Measurements from ENCODE around the gene ATP6V1D.
"Not testable (repeated sequence)": the region's sequence is repeated elsewhere in the genome, so short reads cannot be mapped to it uniquely, and the experiment has no call there.

Gene ATP6V1D

DNA sequence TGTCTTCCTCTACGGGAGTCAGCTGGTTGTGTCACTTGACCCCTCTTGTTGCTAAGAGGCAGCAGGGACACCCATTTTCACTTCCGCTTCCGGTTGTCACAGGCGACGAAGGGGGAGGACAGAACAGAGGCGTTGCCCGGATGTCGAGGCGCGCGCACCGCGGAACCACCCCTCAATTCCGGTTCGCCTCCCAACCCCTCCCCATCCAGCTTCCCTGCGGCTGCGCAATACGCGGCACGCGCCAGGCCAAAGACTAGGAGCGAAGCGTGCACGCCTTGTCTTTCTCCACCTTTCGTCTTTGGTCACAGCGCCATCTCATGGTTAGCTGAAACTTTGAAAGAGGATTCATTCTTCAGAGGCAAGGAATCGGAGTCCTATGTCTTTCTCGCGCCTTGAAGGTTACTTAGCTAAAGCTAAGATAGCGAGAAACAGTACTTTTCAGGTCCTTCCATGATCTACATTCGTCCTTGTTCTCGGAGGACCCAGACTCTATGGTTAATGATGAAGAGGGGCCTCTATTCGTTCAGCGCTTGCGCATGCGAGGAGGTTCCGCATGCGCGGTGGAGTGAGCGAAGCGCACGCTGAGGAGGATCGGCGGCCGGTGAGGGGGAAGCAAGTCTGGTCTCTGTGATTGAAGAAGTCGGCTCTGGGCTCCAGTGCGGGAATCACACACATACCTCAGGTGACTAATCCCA lies at the start of gene ATP6V1D, which contains the start of gene EIF2S1:
Gene ATP6V1D, minus strand, starts transcription at position 30 of the 695 bp plus-strand sequence. CDS start 106 bp downstream, outside the sequence.
Gene EIF2S1, plus strand, starts transcription at position 554 of the 695 bp plus-strand sequence. CDS start 4,440 bp downstream, outside the sequence.
- DNase-seq = peak; percentile 100

DNA sequence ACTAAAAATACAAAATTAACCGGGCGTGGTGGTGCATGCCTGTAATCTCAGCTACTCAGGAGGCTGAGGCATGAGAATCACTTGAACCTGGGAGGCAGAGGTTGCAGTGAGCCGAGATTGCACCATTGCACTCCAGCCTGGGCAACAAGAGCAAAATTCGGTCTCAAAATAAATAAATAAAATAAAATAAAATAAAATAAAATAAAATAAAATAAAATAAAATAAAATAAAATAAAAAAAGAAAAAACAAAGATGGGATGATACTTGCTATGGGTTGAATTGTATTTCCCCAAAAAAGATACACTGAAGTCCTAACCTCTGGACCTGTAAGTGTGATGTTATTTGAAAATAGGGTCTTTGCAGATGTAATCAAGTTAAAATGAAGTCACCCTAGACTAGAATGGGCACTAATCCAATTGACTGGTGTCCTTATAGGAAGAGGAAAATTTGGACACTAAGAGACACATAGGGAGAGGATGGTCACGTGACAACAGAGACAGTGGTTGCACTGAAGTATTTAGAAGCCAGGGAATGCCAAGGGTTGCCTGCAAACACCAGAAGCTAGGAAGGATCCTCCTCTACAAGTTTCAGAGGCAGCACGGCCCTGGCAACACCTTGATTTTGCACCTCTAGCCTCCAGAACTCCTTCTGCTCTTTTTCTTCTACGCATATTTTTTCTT lies 48.7 kb upstream of the ATP6V1D start:
- not testable (repeated sequence) for DNase-seq

DNA sequence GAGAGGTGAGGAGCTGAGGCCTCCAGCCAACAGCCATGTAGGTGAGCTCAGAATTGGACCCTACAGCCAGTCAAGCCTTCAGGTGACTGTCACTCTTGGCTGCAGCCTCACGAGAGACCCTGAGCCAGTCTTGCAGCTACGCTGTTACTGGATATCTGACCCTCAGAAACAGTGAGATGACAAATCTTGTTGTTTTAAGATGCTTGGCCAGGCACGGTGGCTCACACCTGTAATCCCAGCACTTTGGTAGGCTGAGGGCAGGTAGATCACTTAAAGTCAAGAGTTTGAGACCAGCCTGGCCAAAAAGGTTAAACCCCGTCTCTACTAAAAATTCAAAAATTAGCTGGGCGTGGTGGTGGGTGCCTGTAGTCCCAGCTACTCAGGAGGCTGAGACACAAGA lies 46.2 kb upstream of the ATP6V1D start:
- no peak for DNase-seq

DNA sequence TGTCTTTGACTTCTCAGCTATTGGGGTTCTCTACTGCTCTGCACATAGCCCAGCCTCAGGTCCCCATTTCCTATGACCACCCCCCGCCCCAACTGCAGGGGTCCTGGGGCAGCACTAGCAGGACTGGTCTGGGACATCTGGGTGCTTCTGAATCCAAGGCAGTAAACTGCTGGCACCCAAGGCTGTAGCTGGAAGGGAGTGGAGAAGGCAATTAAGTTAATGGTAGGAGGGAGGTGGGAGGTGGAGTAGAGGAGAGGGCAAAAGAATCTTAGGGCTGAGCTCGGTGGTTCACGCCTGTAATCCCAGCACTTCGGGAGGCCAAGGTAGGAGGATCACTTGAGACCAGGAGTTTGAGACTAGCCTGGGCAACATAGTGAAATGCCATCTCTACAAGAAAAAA lies 40.8 kb upstream of the ATP6V1D start:
- no peak for DNase-seq

DNA sequence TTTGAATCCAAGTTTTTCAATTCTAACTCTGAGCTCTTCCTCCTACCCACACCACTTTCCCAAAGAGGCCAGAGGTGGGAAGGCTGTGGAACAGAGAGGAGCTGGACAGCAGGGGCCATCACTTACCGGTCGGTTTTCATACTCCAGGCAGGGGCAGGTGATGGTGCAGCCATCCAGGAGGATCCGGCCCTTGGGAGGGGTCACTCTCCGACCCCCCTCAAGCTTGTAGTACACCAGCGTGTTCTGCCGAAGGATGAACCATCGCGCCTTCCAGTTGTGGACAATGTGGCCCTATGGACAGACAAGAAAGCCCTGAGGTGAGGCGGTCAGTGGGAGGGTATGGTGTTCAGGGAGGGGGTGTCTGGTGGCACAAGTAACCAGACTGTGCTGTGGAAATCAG lies 37.9 kb upstream of the ATP6V1D start:
- no peak for DNase-seq

DNA sequence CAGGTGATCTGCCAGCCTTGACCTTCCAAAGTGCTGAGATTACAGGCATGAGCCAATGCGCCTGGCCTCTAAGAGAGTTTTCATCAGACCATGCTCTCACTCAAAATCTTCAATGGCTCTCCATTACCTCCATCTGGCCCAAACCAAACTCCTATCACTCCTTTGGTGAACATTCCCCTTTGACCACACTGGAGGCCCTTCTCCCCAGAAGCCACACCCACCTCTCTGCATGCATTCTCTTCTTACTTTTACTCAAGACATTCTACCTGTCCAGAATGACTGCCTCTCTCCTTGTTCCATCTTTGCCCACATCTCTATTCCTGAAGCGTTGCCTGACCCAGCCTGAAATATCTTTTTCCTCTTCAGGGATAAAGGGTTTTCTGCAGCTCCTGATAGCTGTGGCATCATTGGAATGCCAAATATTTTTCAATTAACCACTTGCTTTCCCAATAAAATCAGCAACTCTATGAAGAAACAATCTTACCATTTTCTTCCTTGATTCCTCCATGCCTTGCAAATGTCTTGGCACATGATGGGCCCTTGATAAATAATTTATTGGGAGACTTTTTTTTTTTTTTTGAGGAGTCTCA lies 36.9 kb upstream of the ATP6V1D start:
- DNase-seq = no peak

DNA sequence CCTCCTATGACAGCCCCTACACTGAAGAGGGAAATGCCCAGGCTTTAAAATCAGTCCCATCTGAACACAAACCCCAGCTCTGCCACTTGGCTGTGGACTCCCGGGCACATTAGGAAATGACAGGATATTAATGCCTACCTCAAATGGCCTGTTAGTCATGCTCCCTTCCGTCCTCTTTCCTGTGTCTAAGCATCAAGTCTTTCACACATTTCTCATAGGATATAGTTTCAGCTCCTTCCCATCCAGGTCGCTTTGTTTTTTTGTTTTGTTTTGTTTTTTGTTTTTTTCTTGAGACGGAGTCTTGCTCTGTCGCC lies 36.2 kb upstream of the ATP6V1D start:
- no peak for DNase-seq

DNA sequence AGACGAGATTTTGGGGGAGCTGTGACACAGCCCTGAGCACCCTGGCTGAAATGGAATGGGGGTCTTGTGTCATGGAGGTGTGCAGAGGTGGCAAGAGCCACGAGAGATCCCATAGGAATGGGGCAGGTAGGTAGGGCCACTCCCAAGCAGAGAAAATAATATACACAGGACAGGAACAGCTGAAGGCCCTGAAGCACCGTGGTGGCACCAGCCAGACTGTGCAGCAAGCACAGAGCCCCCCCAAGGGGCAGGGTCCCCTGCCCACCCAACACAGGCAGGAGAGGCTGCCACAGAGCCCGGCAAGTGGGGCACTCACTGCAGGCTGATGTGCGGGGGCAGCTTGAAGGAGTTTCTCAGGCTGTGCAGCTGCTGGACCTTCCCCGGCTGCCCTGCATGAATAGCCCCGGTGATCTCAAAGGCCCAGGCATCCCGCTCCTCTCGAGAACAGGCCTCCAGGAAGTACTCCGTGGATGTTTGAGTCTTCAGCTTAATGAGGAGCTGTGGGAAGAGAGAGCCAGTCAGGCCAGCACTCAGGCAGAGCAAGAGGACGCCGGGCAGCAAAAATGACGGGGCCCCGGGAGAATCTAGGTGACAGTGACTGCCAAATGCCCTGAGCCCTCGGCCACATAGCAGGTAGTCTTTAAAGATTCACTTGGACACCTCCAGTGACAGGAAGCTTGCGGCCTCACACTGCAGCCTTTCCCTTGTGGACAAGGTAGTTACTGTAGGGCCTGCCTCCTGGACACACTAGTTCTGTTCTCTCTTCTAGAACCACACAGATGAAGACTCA lies 35.7 kb upstream of the ATP6V1D start:
- no peak for DNase-seq

DNA sequence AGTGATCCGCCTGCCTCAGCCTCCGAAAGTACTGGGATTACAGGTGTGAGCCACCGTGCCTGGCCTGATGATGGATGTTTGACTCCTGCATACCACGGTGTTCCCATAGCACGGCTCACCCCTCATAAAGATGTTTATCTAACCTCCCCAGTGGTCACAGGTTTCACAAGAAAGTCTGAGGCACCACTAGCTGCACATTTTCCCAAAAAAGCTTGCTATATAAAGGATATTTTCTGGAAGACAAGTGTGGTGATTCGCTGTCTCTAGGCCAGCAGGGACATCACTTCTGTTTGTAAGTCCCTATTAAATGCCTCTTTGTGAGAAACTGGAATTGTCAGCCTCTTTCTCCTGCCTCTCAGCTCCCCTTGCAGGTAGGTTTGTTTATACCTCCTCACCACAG lies 34.1 kb upstream of the ATP6V1D start:
- no peak for DNase-seq

DNA sequence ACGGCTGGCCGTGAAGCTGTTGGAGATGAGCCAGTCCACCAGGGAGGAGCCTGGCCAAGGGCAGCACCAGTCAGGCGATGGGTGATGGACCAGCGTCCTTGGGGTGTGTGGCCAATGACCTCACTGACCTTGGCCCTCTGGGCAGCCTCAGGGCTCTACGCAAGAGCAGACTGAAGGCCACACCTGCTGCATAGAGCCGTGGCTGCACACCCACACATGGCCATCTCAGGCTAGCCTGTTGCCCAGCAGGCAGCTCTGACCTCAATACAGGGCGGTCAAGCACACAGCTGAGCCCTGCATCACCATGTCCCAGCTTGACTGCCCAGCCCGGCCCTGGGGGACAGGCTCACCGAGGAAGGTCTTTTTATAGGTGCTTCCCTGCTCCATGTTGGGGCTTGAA lies 33.2 kb upstream of the ATP6V1D start:
- DNase-seq = no peak

DNA sequence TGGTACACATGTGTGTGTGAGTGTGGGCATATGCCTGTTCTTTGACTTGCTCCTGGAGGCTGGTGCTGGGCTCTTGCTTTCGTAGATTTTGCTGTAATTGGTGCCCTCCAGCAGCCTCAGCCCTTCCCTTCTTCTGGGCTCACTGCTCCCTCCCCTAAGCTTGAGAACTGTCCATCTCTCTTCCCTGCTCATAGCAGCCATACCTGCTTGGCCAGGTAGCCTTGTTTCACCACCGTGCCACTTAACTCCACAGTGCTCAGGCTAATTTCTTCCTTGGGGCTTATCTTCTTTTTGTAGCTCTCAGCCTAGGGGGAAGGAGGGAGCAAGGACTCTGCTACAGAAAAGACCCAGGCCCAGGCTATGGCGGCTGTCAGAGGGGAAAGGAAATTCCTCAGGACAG lies 32.5 kb upstream of the ATP6V1D start:
- DNase-seq = no peak

DNA sequence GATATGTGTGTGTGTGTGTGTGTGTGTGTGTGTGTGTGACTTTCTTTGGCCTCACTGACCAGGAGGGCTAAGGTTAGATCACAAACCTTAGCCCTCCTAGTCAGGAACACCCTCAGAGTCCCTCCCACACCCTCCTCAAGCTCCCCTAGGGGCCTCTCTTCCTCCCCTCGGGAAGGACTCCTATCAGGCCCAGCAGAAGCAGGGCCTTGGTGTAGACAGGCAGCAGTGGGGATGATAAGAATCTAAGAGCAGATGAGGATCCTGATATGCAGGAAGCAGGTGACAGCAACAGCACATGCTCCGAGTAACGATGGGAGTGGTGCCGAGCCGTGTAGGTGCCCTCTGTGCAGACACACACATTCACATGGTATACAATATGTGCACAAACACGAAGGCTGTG lies 31.7 kb upstream of the ATP6V1D start:
- no peak for DNase-seq

DNA sequence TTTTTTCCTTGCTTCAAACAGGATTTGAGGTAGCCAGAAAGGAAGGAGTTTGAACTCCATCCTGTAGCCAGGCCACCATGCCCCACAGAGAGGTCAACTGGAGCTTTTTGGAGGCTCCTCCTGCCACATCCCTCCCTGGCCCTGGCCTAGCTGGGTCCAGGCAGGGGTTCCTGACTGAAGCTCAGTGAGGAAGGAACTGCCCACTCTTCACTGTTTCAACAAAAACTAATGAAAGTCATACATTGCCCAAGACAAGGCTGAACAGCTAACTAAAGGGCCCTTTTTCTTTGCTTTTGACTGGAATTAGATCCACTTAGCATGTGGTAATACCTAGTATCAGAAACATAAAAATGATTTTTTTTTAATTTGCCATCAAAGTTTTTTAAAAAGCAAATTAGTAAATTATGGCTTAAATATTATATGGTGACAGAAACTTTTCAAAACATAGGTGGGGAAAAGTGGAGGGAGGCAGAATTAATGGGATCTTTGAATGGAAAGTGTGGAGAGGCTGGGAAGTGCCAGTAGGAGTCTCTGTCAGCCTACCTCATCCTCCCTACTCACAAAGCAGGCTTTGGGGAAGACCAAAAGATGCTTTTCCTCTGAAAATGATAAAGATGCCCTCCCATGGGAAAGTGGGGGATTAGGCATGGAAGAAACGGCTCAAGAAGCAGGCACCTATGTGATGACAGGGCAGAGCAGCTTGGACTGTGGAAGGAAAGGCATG lies 30.4 kb upstream of the ATP6V1D start:
- no peak for DNase-seq

DNA sequence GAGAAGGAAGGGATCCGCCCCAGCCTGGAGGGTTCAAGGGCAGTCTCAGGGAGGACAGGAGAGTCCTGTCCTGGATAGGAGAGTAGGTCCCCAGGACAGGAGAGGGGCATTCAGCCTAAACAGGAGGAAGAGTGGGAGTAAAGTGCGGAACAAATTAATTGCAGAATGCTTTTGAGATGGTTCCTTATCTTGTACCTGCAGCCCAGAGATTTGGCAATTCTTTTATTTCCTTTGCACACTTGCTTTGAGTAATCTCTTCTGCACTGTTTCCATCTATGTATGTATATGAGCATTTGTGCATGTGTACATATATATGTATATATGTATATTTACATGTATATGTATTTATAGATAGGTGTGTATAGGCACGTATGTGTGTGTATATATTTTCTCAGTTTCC lies 29.7 kb upstream of the ATP6V1D start:
- DNase-seq = no peak

DNA sequence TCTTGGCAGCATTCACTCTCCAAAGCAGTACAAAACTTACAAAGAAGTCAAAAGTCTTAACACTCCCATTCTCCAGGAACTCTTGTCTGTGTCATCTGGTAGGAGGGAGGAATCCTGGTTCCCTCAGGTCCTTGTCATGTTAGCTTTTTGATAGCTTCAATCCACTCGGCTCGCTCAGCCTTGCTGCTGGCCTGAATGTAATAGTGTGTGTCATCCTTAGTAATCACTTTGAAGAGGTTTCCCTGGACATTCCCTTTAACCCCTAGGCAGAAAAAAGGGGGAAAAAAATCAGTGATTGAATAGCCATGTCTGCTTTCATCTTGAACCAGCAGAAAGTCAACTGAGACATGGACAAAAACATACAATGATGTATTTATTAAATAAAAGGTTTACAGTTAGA lies 27.6 kb upstream of the ATP6V1D start:
- DNase-seq = no peak

DNA sequence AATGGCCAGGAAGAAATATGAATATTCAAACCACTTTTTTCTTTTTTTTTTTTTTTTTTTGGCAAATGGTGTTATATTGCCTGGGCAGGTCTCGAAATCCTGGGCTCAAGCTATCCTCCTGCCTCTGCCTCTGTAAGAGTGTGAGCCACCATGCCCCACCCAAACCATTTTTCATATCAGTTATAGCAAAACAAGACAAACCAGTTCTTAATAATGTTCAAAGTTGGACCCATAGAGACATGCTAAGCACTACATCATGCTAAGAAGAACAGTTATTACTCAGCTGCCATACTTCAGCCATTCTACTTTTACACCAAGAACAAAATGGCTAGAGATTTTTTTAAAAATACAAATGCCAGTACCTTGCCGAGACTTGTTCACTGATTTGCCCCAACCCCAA lies 26.0 kb upstream of the ATP6V1D start:
- no peak for DNase-seq

DNA sequence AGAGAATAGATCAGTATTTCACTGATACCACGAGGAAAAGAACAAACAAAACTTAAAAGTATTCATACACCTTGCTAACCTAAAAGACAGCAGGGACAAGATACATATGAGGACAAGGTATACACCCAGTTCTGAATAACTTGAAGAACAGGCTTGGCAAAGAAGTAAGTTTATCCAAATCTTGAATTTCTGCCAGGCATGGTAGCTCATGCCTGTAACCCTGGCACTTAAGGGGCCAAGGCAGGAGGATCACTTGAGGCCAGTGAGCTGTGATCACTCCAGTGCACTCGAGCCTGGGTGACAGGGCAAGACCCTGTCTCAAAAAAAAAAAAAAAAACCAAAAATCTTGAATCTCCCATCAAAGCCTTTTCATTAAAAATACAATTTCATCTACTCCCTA lies 25.5 kb upstream of the ATP6V1D start:
- no peak for DNase-seq

DNA sequence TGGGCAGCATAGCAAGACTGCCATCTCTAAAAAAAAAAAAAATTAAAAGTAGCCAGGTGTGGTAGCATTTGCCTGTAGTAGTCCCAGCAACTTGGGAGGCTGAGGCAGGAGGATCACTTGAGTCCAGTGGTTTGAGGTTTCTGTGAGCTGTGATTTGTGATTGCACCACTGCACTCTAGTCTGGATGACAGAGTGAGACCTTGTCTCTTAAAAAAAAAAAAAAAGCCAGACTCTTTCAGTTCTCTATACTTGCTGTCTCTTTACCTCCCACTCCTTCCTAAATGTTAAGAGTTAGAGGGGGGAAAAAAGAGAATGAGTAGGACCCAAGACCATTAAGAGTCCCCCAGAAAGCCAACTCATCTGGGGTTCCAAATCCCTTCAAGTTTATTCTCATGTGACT lies 18.3 kb upstream of the ATP6V1D start:
- no peak for DNase-seq

DNA sequence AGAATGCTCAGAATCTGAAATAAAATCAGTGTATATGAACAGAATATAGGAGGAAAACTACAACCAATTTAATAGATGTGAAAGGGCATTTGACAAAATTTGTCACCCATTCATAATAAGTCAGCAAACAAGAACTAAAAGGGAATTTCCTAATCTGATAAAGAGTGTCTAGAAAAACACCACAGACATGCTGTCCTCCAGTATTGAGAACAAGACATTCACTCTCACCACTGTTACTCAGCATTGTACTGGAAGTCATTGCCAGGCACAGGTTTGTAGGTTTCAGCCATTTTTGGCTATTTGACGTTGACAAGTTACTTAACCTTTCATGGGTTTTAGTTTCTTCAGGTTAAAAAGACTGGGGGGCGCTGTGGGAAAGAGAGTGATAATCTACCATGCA lies 13.7 kb upstream of the ATP6V1D start:
- DNase-seq = no peak

DNA sequence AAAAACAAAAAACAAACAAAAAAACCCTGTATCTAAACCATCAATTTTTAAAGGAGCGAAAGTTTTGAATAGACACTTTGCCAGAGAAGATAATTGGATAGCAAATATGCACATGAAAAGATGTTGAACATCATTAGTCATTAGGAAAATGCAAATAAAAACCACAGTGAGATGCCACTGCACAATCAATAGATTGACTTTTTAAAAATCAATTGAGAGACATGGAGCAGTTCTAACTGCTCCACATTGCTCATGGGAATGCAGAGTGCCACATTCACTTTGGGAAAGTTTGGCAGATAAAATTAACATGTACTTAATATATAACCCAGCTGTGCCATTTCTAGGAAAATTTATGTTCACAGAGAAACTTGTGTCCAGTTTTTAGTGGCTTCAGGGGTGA lies 13.2 kb upstream of the ATP6V1D start:
- no peak for DNase-seq

DNA sequence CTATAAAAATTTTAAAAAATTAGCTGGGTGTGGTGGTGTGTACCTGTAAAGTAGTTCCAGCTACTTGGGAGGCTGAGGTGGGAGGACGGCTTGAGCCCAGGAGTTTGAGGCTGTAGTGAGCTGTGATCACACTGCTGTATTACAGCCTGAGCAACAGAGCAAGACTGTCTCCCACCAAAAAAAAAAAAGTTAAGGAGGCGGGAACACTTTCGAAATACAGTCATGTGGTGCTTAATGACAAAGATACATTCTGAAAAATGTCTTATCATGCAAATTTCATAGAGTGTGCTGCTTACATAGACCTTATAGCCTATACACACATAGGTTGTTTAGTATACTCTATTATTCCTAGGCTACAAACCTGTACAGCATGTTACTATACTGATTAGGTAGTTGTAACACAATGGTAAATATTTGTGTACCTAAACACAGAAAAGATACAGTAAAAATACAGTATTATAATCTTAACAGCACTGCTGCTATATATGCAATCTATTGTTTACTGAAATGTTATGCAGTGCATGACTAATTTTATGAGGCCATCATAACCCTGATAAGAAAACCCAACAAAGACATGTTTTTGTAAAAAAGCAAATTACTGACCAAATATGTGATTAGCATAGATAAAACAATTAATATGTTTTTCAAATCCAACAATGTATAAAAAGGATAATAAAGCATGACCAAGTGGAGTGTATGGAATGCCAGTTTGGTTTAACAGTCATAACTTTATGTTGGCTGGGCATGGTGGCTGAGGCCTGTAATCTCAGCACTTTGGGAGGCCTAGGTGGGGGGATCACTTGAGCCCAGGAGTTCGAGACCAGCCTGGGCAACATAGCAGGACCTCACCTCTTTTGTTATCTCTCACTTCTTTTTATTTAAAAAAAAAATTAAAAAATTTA lies 11.9 kb upstream of the ATP6V1D start:
- no peak for DNase-seq

DNA sequence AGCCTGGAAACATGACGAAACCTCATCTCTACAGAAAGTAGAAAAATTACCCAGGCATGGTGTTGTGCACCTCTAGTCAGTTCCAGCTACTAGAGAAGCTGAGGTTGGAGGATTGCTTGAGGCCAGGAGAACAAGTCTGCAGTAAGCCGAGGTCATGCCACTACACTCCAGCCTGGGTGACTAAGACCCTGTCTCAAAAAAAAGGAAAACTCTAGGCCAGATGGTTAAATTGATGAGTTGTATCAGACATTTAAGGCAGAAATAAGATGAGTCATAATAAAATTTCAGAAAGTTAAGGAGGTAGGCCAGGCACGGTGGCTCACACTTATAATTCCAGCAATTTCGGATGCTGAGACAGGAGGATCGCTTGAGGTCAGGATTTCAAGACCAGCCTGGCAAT lies 11.2 kb upstream of the ATP6V1D start:
- no peak for DNase-seq
